ENCODE results near the gene GMIP.
"Not testable (repeated sequence)": the region's sequence is repeated elsewhere in the genome, so short reads cannot be mapped to it uniquely, and the experiment has no call there.

The GMIP gene

GRCh38 chr19:19634516-19635312 lies 8.7 kb downstream of the GMIP start:
- DNase-seq, result no peak

GRCh38 chr19:19633711-19634515 lies 9.5 kb downstream of the GMIP start:
- no peak for DNase-seq

- DNase-seq, result no peak
Measured at GRCh38 chr19:19632661-19633060, 10.8 kb downstream of the GMIP start.

- DNase-seq, result no peak
Measured at GRCh38 chr19:19631346-19631745, 12.1 kb downstream of the GMIP start.

- DNase-seq, result no peak
Measured at GRCh38 chr19:19630426-19630825, 13.0 kb downstream of the GMIP start.

- DNase-seq, result no peak
Measured at GRCh38 chr19:19630062-19630414, 13.4 kb downstream of the GMIP start.

GRCh38 chr19:19628501-19629134 lies 14.8 kb downstream of the GMIP start:
- DNase-seq, result peak; percentile 71

- DNase-seq, result peak; percentile 64
Measured at GRCh38 chr19:19627621-19628500, 15.6 kb downstream of the GMIP start, which contains the start of gene LPAR2. Gene LPAR2 (minus strand): TSS chr19:19628220. CDS start chr19:19627275, 945 bp downstream.

- no peak for DNase-seq
Measured at GRCh38 chr19:19626516-19627472, 16.7 kb downstream of the GMIP start.

GRCh38 chr19:19624032-19624570 lies 19.4 kb downstream of the GMIP start:
- DNase-seq, result no peak

- no peak for DNase-seq
Measured at GRCh38 chr19:19623383-19623782, 20.1 kb downstream of the GMIP start.

GRCh38 chr19:19619849-19620210 lies 23.6 kb downstream of the GMIP start:
- DNase-seq, result no peak

GRCh38 chr19:19619181-19619848 lies 24.1 kb downstream of the GMIP start:
- no peak for DNase-seq

- peak; percentile 86 for DNase-seq
Measured at GRCh38 chr19:19618219-19619051, 25.0 kb downstream of the GMIP start, which contains the start of gene PBX4. Gene PBX4 (minus strand): TSS chr19:19618687. CDS start chr19:19618629, 58 bp downstream.

GRCh38 chr19:19615086-19615485 lies 28.4 kb downstream of the GMIP start:
- no peak for DNase-seq

GRCh38 chr19:19613506-19613905 lies 30.0 kb downstream of the GMIP start:
- peak; percentile 26 for DNase-seq

- peak; percentile 25 for DNase-seq
Measured at GRCh38 chr19:19610376-19611202, 32.9 kb downstream of the GMIP start.

GRCh38 chr19:19606686-19607085 lies 36.8 kb downstream of the GMIP start:
- not testable (repeated sequence) for DNase-seq
